Adrenal gland (tissue), 12 donors: ENCODE data around the gene TMEM120B. TPM values are rescaled to one million over a fixed set of nuclear protein-coding genes. Genes with fewer than 3 reads are reported as not detected.

ENCODE experiments used
- DNase-seq, 7 donors: peaks; one replicate each; pipeline ENCODE4 v3.0.0-alpha.2; 2019 to 2020
- H3K27ac ChIP-seq, 5 donors: fragments of 200-600 bp; sonication (generic) in 4 of 5; 1 replicate in 3 of 5; 2 replicates in 2 of 5; pipeline versions ENCODE4 v1.5.1 to v1.8.0; 2016 to 2020; ENCODE audit warnings: mild to moderate bottlenecking in 1 of 5
- H3K27me3 ChIP-seq: fragments of 200-600 bp; 2 replicates; pipeline ENCODE4 v1.8.0; 2021
- H3K36me3 ChIP-seq, 2 donors: fragments of 200-600 bp; replicated peaks in 1 of 2; 1 replicate in 1 of 2; 2 replicates in 1 of 2; pipeline versions ENCODE4 v1.5.1 to v1.8.0; 2018 to 2022
- H3K4me1 ChIP-seq, 2 donors: fragments of 200-600 bp; replicated peaks in 1 of 2; 1 replicate in 1 of 2; 2 replicates in 1 of 2; pipeline versions ENCODE4 v1.5.1 to v1.8.0; 2018 to 2021
- H3K4me3 ChIP-seq, 4 donors: fragments of 200-600 bp; sonication (generic) in 3 of 4; one replicate each; pipeline ENCODE4 v1.5.1; 2016 to 2018
- H3K9me3 ChIP-seq, 3 donors: fragments of 200-600 bp; sonication (generic) in 1 of 3; replicated peaks in 1 of 3; 1 replicate in 2 of 3; 2 replicates in 1 of 3; pipeline versions ENCODE4 v1.5.1 to v1.8.0; 2016 to 2021
- POLR2A ChIP-seq, 2 donors: fragments of 450-650 bp; IDR thresholded peaks; one replicate each; pipeline ENCODE4 v1.6.1; 2017; ENCODE audit warnings: antibody characterized with exemption in 2 of 2, mild to moderate bottlenecking in 2 of 2, moderate library complexity in 1 of 2
- WGBS, 4 donors: extraction: QIAGEN DNeasy Blood & Tissue Kit in 2 of 4; methylation state at CpG; one replicate each; pipeline versions ENCODE4 v1.1.5 to v1.1.7; 2013 to 2017; 5-methylcytosine and 5-hydroxymethylcytosine counted together
- intact Hi-C, 2 donors: fragments of 100-400 bp; cut with DNase I; formaldehyde crosslinking; loops; one replicate each; pipeline versions ENCODE4 v1.14.1 to v1.15.0; 2022 to 2023
- polyA plus RNA-seq, 3 donors: library from polyadenylated mRNA; stranded (reverse); fragments of 200-250 nt in 2 of 3; fragments of 350-450 nt in 1 of 3; fragmentation: Illumina TruSeq in 1 of 3; extraction: RNeasy Lipid Tissue Mini Kit (QIAGEN cat#74804) in 1 of 3; gene quantifications; one replicate each; pipeline ENCODE4 v1.2.3, GENCODE V29; 2013 to 2014
- total RNA-seq, 9 donors: library from RNA; depleted of rRNA in 4 of 9; stranded (reverse); fragments of >200 nt in 4 of 9; fragments of 120-200 nt in 1 of 9; fragmentation: NEBNext Ultra II Directional in 1 of 9; extraction: Animal tissue kit (Norgen Biotek cat#: 25700) in 1 of 9; gene quantifications; one replicate each; pipeline versions ENCODE4 v1.1.0 to v1.2.4, GENCODE V29; 2013 to 2023
- TF ChIP-seq, protein P1 (sequence below), 6 experiments: fragments of 450-650 bp in 4 of 6; fragments of 200-600 bp in 2 of 6; sonication (generic) in 1 of 6; IDR thresholded peaks; 1 replicate in 5 of 6; 2 replicates in 1 of 6; pipeline versions ENCODE4 v1.5.1 to v1.8.0; 2016 to 2021; ENCODE audit warnings: antibody characterized with exemption in 6 of 6, mild to moderate bottlenecking in 2 of 6, moderate library complexity in 1 of 6
- donor health status: healthy with polysubstance abuse.
- donor health status: Bipolar disorder and iron deficiency.
- donor health status: DM: yes; HTN: yes; CAD: no.
- donor health status: DM: no; HTN: no; CAD: no.
- donor health status: DM: no; HTN: no; CAD: no.
- donor health status: DM: yes; HTN: yes; CAD: no.

Gene TMEM120B
- total and polyA plus RNA-seq, 12 donors = 4.6 to 19.7 (median 8.7) TPM

- peak in 3 of 7 donors; percentile 37 to 55 (median 52) for DNase-seq
- intact Hi-C loops = loop anchor here in 1 of 2 donors (5.0 kb wide), 2 partner anchors 42 to 182 kb away; partner anchors contain the start of gene ORAI1
Measured at GRCh38 chr12:121668750-121669520, 43.6 kb upstream of the TMEM120B start.

DNA sequence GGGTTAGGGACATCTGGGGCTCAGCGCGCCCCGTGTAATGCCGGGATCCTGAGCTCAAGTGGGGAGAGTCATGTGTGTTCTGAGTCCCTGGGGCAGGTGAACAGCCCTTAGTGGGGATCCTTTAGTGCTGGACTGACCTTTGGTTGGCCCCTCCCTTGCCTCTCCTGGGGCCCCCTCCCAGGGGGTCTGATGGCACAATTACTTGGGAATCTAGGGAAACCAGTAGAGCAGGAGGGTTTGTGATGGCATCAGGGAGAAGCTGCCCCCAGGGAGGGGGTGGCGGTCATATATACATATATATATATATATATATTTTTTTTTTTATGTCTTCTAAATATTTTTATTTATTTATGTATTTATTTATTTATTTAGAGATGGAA, 43.0 kb upstream of the TMEM120B start, which contains the start of gene MORN3:
TSS of gene MORN3 (minus strand) at position 134 of the 380 bp plus-strand sequence. CDS start 171 bp downstream, outside the sequence.
- TF ChIP-seq, protein P1, sequence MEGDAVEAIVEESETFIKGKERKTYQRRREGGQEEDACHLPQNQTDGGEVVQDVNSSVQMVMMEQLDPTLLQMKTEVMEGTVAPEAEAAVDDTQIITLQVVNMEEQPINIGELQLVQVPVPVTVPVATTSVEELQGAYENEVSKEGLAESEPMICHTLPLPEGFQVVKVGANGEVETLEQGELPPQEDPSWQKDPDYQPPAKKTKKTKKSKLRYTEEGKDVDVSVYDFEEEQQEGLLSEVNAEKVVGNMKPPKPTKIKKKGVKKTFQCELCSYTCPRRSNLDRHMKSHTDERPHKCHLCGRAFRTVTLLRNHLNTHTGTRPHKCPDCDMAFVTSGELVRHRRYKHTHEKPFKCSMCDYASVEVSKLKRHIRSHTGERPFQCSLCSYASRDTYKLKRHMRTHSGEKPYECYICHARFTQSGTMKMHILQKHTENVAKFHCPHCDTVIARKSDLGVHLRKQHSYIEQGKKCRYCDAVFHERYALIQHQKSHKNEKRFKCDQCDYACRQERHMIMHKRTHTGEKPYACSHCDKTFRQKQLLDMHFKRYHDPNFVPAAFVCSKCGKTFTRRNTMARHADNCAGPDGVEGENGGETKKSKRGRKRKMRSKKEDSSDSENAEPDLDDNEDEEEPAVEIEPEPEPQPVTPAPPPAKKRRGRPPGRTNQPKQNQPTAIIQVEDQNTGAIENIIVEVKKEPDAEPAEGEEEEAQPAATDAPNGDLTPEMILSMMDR (IDR thresholded peaks at IDR 0.05) = no peak
- TF ChIP-seq POLR2A (IDR thresholded peaks at IDR 0.05) = no peak
- Histone ChIP-seq H3K4me3 (no peak within 1 kb of the TSS), H3K4me1 (peaks cover 0 to 14% of the 10 kb centered on the region in 2 donors), H3K27ac (no peak within 1 kb of the TSS), H3K27me3 (no peaks in the 10 kb centered on the region), H3K36me3 (no peaks in the 10 kb centered on the region), H3K9me3 (no peaks in the 10 kb centered on the region)
- no peak for DNase-seq
- WGBS, 4 donors = 80 to 95% (median 90%) methylated on average over 2 to 5 of the region's 5 CpGs
- intact Hi-C loops = loop anchor here in 1 of 2 donors (5.0 kb wide), 2 partner anchors 42 to 182 kb away; partner anchors contain the start of gene ORAI1

More at GRCh38 chr12:121668750-121669520, 43.6 kb upstream of the TMEM120B start:
- no peaks in the 10 kb centered on the region for H3K36me3 ChIP-seq
- peaks cover 0 to 14% of the 10 kb centered on the region in 2 donors for H3K4me1 ChIP-seq
- WGBS, 4 donors = 71 to 86% (median 80%) methylated on average over 14 to 18 of the region's 18 CpGs
- H3K27me3 ChIP-seq = no peaks in the 10 kb centered on the region
- no peaks in the 10 kb centered on the region for H3K9me3 ChIP-seq
- TF ChIP-seq, protein P1 (IDR thresholded peaks at IDR 0.05) = peak; percentile 30 to 58 (median 41)
- TF ChIP-seq POLR2A (IDR thresholded peaks at IDR 0.05) = no peak
- no peak overlapping the region for H3K27ac ChIP-seq
- H3K4me3 ChIP-seq = no peak overlapping the region

GRCh38 chr12:121673013-121673511, 39.5 kb upstream of the TMEM120B start:
- WGBS, 4 donors = 51 to 64% (median 56%) methylated on average over 12 of the region's 12 CpGs
- peak overlapping the region in 1 of 4 donors; percentile 60 for H3K4me3 ChIP-seq
- TF ChIP-seq, protein P1 (IDR thresholded peaks at IDR 0.05) = no peak
- TF ChIP-seq POLR2A (IDR thresholded peaks at IDR 0.05) = no peak
- H3K4me1 ChIP-seq = peaks cover 0 to 14% of the 10 kb centered on the region in 2 donors
- H3K27ac ChIP-seq = peak overlapping the region in 2 of 5 donors; percentile 2 to 3
- no peaks in the 10 kb centered on the region for H3K27me3 ChIP-seq
- no peaks in the 10 kb centered on the region for H3K9me3 ChIP-seq
- no peaks in the 10 kb centered on the region for H3K36me3 ChIP-seq
- DNase-seq = peak in 4 of 7 donors; percentile 19 to 72 (median 36)
- intact Hi-C loops = loop anchor here in 1 of 2 donors (10.0 kb wide), 1 partner anchor 178 kb away; no protein-coding TSS in a partner anchor

DNA sequence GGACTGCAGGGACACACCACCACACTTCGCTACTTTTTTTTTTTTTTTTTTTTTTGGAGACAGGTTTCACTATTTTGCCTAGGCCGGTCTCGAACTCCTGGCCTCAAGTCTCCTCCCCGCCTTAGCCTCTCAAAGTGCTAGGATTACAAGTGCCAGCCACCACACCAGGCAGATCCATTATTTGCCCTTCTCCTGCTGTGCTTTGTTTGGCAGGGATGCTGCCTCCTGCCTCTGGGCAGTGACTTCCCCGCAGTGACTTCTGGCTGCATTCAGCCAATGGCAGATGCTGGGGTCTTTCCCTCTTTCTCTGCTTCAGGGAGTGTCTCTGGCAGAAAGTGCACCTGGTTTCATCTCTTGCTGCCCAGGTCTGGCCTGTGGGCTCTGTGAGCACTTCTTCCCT, 36.4 kb upstream of the TMEM120B start:
- intact Hi-C loops = loop anchor here (5.0 to 10.0 kb wide), 3 partner anchors 124 to 181 kb away; no protein-coding TSS in a partner anchor
- no peak overlapping the region for H3K27ac ChIP-seq
- TF ChIP-seq, protein P1 (IDR thresholded peaks at IDR 0.05) = no peak
- TF ChIP-seq POLR2A (IDR thresholded peaks at IDR 0.05) = no peak
- H3K4me1 ChIP-seq = peaks cover 0 to 14% of the 10 kb centered on the region in 2 donors
- no peak for DNase-seq
- H3K9me3 ChIP-seq = no peaks in the 10 kb centered on the region
- no peaks in the 10 kb centered on the region for H3K27me3 ChIP-seq
- 92 to 99% (median 96%) methylated on average over 5 of the region's 5 CpGs for WGBS, 4 donors
- H3K36me3 ChIP-seq = no peaks in the 10 kb centered on the region
- no peak overlapping the region for H3K4me3 ChIP-seq
